ENCODE measurements around the gene PCNX3.

The PCNX3 gene

GRCh38 chr11:65615229-65615949 lies at the start of gene PCNX3:
Gene PCNX3 (plus strand): TSS chr11:65615776. CDS start chr11:65616312, 536 bp downstream.
- TF ChIP-seq, protein P1, sequence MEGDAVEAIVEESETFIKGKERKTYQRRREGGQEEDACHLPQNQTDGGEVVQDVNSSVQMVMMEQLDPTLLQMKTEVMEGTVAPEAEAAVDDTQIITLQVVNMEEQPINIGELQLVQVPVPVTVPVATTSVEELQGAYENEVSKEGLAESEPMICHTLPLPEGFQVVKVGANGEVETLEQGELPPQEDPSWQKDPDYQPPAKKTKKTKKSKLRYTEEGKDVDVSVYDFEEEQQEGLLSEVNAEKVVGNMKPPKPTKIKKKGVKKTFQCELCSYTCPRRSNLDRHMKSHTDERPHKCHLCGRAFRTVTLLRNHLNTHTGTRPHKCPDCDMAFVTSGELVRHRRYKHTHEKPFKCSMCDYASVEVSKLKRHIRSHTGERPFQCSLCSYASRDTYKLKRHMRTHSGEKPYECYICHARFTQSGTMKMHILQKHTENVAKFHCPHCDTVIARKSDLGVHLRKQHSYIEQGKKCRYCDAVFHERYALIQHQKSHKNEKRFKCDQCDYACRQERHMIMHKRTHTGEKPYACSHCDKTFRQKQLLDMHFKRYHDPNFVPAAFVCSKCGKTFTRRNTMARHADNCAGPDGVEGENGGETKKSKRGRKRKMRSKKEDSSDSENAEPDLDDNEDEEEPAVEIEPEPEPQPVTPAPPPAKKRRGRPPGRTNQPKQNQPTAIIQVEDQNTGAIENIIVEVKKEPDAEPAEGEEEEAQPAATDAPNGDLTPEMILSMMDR (IDR thresholded peaks at IDR 0.05; ENCODE audit: control insufficient read depth, insufficient read depth, low read depth, low read length, missing control alignments), result no peak
- H3K4me3 ChIP-seq (ENCODE audit: control insufficient read depth, low read depth, low read length), result peak within 1 kb of the TSS; percentile 85
- peak; percentile 100 for DNase-seq (ENCODE audit: low read depth)

GRCh38 chr11:65569164-65569972 lies 46.2 kb upstream of the PCNX3 start:
- peak overlapping the region; percentile 96 for H3K4me3 ChIP-seq (ENCODE audit: control insufficient read depth, low read depth, low read length)
- TF ChIP-seq, protein P1 (IDR thresholded peaks at IDR 0.05; ENCODE audit: control insufficient read depth, insufficient read depth, low read depth, low read length, missing control alignments), result no peak
- no peak for DNase-seq (ENCODE audit: low read depth)

- DNase-seq (ENCODE audit: low read depth), result peak; percentile 94
- peak within 1 kb of the TSS; percentile 96 for H3K4me3 ChIP-seq (ENCODE audit: control insufficient read depth, low read depth, low read length)
- TF ChIP-seq, protein P1 (IDR thresholded peaks at IDR 0.05; ENCODE audit: control insufficient read depth, insufficient read depth, low read depth, low read length, missing control alignments), result peak; percentile 57
These were observed 45.3 kb upstream of the PCNX3 start, which contains the start of gene ZNRD2 for GRCh38 chr11:65569973-65570918. Gene ZNRD2 (plus strand): TSS chr11:65570477. CDS start chr11:65570492, 15 bp downstream.

GRCh38 chr11:65571420-65571819 lies 44.2 kb upstream of the PCNX3 start:
- TF ChIP-seq, protein P1 (IDR thresholded peaks at IDR 0.05; ENCODE audit: control insufficient read depth, insufficient read depth, low read depth, low read length, missing control alignments), result no peak
- DNase-seq (ENCODE audit: low read depth), result no peak
- peak overlapping the region; percentile 96 for H3K4me3 ChIP-seq (ENCODE audit: control insufficient read depth, low read depth, low read length)

GRCh38 chr11:65571940-65572339 lies 43.6 kb upstream of the PCNX3 start:
- no peak for DNase-seq (ENCODE audit: low read depth)
- TF ChIP-seq, protein P1 (IDR thresholded peaks at IDR 0.05; ENCODE audit: control insufficient read depth, insufficient read depth, low read depth, low read length, missing control alignments), result peak; percentile 46
- H3K4me3 ChIP-seq (ENCODE audit: control insufficient read depth, low read depth, low read length), result peak overlapping the region; percentile 96

Measured in AG09309 (cell line).